Left lung (tissue), 10 donors: ENCODE results near the gene CD55. TPM values are rescaled to one million over a fixed set of nuclear protein-coding genes. Genes with fewer than 3 reads are reported as not detected.

Experiments
- ATAC-seq: fragments of 200-7000 bp; cut with Tn5 transposase; one replicate; pipeline ENCODE4 v1.9.1; 2020; ENCODE audit warnings: moderate library complexity
- DNase-seq, 4 donors: peaks; one replicate each; pipeline ENCODE4 v3.0.0-alpha.2; 2013 to 2020
- H3K27ac ChIP-seq, 2 donors: fragments of 200-600 bp; sonication (generic) in 1 of 2; one replicate each; pipeline versions ENCODE4 v1.5.0 to v1.8.0; 2020 to 2021
- H3K27me3 ChIP-seq, 2 donors: fragments of 200-600 bp; sonication (generic) in 1 of 2; one replicate each; pipeline versions ENCODE4 v1.5.0 to v1.8.0; 2020 to 2021
- H3K36me3 ChIP-seq, 2 donors: fragments of 200-600 bp; sonication (generic) in 1 of 2; one replicate each; pipeline versions ENCODE4 v1.5.0 to v1.8.0; 2020 to 2021
- H3K4me1 ChIP-seq, 2 donors: fragments of 200-600 bp; one replicate each; pipeline ENCODE4 v1.8.0; 2021
- H3K4me3 ChIP-seq, 2 donors: fragments of 200-600 bp; sonication (generic) in 1 of 2; one replicate each; pipeline versions ENCODE4 v1.5.0 to v1.8.0; 2020 to 2021; ENCODE audit warnings: mild to moderate bottlenecking in 1 of 2
- H3K9me3 ChIP-seq, 2 donors: fragments of 200-600 bp; sonication (generic) in 1 of 2; one replicate each; pipeline versions ENCODE4 v1.5.0 to v1.8.0; 2020 to 2021
- intact Hi-C, 2 donors: fragments of 100-400 bp; cut with DNase I; formaldehyde crosslinking; loops; one replicate each; pipeline versions ENCODE4 v1.11.2 to v1.14.2; 2022
- polyA plus RNA-seq, 6 donors: library from polyadenylated mRNA; unstranded; fragments of 120-200 nt; gene quantifications; one replicate each; pipeline ENCODE4 v1.2.1, GENCODE V29; 2013; ENCODE audit not compliant: insufficient read length in 6 of 6
- total RNA-seq, 2 donors: library from RNA; stranded (reverse); fragmentation: NEBNext Ultra II Directional; extraction: Animal tissue kit (Norgen Biotek cat#: 25700); gene quantifications; one replicate each; pipeline ENCODE4 v1.2.1, GENCODE V29; 2021
- TF ChIP-seq, protein P1 (sequence below), 2 donors: fragments of 200-600 bp; sonication (generic) in 1 of 2; IDR thresholded peaks; one replicate each; pipeline versions ENCODE4 v1.5.0 to v1.8.0; 2021; ENCODE audit warnings: antibody characterized with exemption in 2 of 2
- donor health status: DM: no; HTN: yes; CAD: no.
- donor health status: DM: no; HTN: no; CAD: no.

The CD55 gene
- total and polyA plus RNA-seq, 8 donors, result 53.9 to 593 (median 72.2) TPM

DNA sequence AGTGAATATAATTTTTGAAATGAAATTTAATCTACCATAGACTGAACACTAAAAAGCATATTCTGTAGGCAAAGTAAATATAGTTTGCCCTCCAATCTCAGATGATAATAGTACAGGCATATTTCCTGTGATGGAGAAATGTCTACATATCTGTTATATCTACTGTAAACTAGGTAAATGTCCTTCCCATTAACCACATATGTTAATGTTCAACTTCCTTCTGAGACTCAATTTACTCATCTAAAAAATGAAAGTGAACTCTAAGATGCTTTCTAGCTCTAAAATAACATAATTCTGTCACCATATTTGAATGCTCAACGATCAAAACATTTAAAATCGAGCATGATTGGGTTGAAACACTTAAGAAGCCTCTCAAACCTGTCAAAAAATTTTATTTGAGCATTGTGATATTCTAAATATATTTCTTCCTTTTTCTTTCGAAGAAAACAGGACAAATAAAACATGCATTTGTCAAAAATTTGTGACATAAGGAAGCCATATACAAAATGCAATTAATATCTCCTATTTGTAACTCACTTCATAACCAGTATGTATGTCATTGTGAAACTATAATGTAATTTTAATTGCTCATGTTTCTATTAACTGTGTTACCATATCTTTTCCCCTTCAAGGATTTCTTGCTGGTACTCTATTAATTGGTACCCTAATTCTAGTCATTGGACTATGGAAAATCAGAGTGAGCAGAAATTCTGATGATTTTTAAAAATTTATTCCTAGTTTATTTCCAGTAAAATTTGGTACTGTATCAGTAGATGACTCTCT is 34.2 kb downstream of the CD55 start:
- H3K4me3 ChIP-seq, result no peak overlapping the region
- no peaks in the 10 kb centered on the region for H3K9me3 ChIP-seq
- no peak overlapping the region for H3K27ac ChIP-seq
- intact Hi-C loops, result no loop called here
- TF ChIP-seq, protein P1, sequence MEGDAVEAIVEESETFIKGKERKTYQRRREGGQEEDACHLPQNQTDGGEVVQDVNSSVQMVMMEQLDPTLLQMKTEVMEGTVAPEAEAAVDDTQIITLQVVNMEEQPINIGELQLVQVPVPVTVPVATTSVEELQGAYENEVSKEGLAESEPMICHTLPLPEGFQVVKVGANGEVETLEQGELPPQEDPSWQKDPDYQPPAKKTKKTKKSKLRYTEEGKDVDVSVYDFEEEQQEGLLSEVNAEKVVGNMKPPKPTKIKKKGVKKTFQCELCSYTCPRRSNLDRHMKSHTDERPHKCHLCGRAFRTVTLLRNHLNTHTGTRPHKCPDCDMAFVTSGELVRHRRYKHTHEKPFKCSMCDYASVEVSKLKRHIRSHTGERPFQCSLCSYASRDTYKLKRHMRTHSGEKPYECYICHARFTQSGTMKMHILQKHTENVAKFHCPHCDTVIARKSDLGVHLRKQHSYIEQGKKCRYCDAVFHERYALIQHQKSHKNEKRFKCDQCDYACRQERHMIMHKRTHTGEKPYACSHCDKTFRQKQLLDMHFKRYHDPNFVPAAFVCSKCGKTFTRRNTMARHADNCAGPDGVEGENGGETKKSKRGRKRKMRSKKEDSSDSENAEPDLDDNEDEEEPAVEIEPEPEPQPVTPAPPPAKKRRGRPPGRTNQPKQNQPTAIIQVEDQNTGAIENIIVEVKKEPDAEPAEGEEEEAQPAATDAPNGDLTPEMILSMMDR (IDR thresholded peaks at IDR 0.05), result no peak
- ATAC-seq (no peak), DNase-seq (no peak)
- peaks cover 0 to 8% of the 10 kb centered on the region in 2 donors for H3K4me1 ChIP-seq
- H3K36me3 ChIP-seq, result peaks cover 3 to 41% of the 10 kb centered on the region in 2 donors
- H3K27me3 ChIP-seq, result no peaks in the 10 kb centered on the region

DNA sequence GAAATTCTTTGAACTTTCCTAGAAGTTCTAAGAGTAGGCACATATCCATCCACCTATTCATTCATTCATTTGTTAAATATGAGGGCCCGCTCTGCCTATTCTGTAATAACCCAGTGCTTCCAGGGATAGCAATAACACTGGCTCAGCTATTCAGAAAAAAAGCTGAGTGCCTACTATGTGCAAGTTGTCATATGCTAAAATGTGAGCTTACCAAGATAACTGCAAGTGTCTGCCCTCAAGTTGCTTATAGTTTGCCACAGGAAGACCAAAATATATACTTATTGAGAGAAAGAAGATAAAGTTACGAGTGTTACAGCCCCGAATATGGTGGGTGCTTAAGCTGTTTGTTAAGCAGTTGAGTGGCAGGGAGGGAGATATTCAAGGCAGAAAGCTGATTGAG is 39.6 kb downstream of the CD55 start:
- Histone ChIP-seq H3K9me3 (no peaks in the 10 kb centered on the region), H3K27me3 (no peaks in the 10 kb centered on the region), H3K4me3 (no peak overlapping the region), H3K27ac (no peak overlapping the region), H3K4me1 (no peaks in the 10 kb centered on the region), H3K36me3 (peaks cover 3 to 70% of the 10 kb centered on the region in 2 donors)
- intact Hi-C loops, result no loop called here
- no peak for DNase-seq
- TF ChIP-seq, protein P1 (IDR thresholded peaks at IDR 0.05), result no peak
- no peak for ATAC-seq

DNA sequence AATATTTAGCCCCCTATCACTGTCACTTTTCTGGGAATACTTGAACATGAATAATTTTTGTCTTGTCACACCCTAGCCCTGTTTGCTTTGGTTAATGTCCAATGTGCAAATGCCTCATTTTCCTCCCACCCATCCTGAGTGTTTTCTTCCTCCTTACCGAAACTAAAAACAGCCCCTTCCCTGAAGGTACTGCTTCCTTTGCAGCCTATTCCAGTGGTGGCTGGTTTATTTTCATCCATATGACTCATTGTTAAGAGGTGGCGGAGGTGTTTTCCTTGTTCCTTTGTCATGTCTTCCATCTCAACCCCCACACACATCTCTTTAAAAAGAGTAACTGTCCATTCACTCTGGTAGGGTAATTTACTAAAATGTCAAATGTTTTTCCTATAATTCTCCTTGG is 40.4 kb downstream of the CD55 start:
- Histone ChIP-seq H3K4me1 (no peaks in the 10 kb centered on the region), H3K27me3 (no peaks in the 10 kb centered on the region), H3K36me3 (peaks cover 3 to 77% of the 10 kb centered on the region in 2 donors), H3K27ac (no peak overlapping the region), H3K4me3 (no peak overlapping the region), H3K9me3 (no peaks in the 10 kb centered on the region)
- ATAC-seq, result peak; percentile 36
- TF ChIP-seq, protein P1 (IDR thresholded peaks at IDR 0.05), result no peak
- DNase-seq, result no peak
- intact Hi-C loops, result no loop called here

DNA sequence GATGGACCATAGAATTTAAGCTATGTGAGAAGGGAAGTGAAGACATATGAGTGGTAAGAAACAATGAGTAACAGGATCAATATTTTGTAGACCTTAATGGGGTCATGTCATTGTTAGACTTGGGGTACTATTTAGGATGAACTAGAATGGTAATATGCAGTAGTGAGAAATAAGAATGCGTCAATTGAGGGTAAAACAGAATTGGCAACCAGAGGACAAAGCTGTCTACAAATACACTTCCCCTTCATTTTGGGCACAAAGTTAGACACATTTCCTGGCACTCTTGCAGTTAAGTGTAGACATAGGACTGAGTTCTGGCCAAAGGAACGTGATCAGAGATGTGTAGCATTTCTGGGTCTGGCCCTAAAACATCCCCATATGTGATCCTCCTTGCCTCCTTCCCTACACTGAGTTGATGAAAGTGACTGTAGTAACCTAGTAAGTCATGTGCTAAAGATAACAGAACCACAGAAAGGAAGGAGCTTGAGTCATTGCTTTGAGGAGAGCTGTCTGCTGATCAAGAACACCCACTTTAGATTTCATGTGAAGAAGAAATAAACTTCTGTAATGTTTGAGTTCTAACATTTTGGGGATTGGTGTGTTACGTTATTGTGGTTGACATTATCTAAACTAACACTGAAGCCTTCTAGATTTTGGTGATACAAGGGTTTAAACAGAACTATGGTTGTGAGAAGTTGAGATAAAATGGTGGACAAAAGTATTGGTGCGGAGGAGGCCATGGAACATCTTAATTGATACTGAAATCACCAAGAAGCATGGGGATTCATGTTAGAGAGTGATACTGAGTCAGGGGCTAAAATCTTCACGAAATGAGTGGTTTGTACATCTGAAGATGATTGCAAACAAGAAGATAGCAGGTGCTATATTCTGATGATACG is 41.7 kb downstream of the CD55 start:
- Histone ChIP-seq H3K27me3 (no peaks in the 10 kb centered on the region), H3K9me3 (no peaks in the 10 kb centered on the region), H3K36me3 (peaks cover 3 to 80% of the 10 kb centered on the region in 2 donors), H3K4me3 (no peak overlapping the region), H3K27ac (no peak overlapping the region), H3K4me1 (no peaks in the 10 kb centered on the region)
- intact Hi-C loops, result no loop called here
- TF ChIP-seq, protein P1 (IDR thresholded peaks at IDR 0.05), result no peak
- DNase-seq, result no peak
- peak; percentile 67 for ATAC-seq

DNA sequence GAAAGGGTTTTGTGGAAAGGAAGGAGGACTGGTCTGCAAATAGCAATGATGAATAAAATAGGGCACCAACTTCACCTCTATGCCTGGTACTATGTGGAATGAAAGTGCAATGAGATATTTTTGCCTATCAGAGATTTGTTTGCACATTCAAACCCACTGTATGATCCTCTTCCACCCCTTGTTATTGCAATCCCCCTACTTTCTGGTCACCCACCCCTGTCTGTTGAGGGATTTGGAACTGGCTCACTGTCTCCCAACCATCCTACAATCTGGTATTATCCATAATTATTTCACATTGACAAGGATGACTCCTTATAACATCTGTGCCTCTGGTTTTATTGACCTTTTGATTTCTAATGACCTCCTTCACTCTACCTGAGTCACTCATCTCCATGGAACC is 42.4 kb downstream of the CD55 start:
- Histone ChIP-seq H3K9me3 (no peaks in the 10 kb centered on the region), H3K4me1 (no peaks in the 10 kb centered on the region), H3K27me3 (no peaks in the 10 kb centered on the region), H3K36me3 (peaks cover 0 to 74% of the 10 kb centered on the region in 2 donors), H3K4me3 (no peak overlapping the region), H3K27ac (no peak overlapping the region)
- ATAC-seq, result peak; percentile 10
- TF ChIP-seq, protein P1 (IDR thresholded peaks at IDR 0.05), result no peak
- no peak for DNase-seq
- intact Hi-C loops, result no loop called here
